Activated CD8-positive, alpha-beta T cell treated with anti-CD3 and anti-CD28 coated beads for 36 hours (primary cell): ENCODE measurements around the gene SEMA5B. TPM values are rescaled to one million over a fixed set of nuclear protein-coding genes. Genes with fewer than 3 reads are reported as not detected.
A peak's percentile ranks its signal among the peaks of the same experiment; 100 is the strongest.

Experiments used
- ATAC-seq: fragments of 200-7000 bp; cut with Tn5 transposase; one replicate; pipeline ENCODE4 v1.10.0; 2021; ENCODE audit warnings: mild to moderate bottlenecking, moderate library complexity
- CTCF ChIA-PET: fragments of 350-600 bp; sonication (Branson Sonifier 250); formaldehyde crosslinking; loops from one replicate; lab custom pipeline; 2021; ENCODE audit warnings: antibody characterized with exemption; lab: Charles Lee
- POLR2A ChIA-PET: fragments of 350-600 bp; sonication (Branson Sonifier 250); formaldehyde crosslinking; loops from one replicate; lab custom pipeline; 2021; ENCODE audit warnings: antibody characterized with exemption; lab: Charles Lee
- DNase-seq: peaks from one replicate; pipeline ENCODE4 v3.0.0-alpha.2; 2020
- H3K27ac Mint-ChIP-seq: one replicate; pipeline ENCODE4 v1.8.0; 2021; ENCODE audit warnings: mild to moderate bottlenecking, mixed read lengths
- H3K27me3 Mint-ChIP-seq: one replicate; pipeline ENCODE4 v1.8.0; 2021; ENCODE audit warnings: mixed read lengths
- H3K36me3 Mint-ChIP-seq: one replicate; pipeline ENCODE4 v1.8.0; 2021; ENCODE audit warnings: low read depth, mixed read lengths
- H3K4me1 Mint-ChIP-seq: one replicate; pipeline ENCODE4 v1.8.0; 2021; ENCODE audit warnings: low read depth, mixed read lengths
- H3K4me3 Mint-ChIP-seq: one replicate; pipeline ENCODE4 v1.8.0; 2021; ENCODE audit warnings: mild to moderate bottlenecking, moderate library complexity, mixed read lengths
- H3K9me3 Mint-ChIP-seq: one replicate; pipeline ENCODE4 v1.8.0; 2021; ENCODE audit warnings: mixed read lengths
- intact Hi-C: fragments of 100-400 bp; cut with micrococcal nuclease; formaldehyde crosslinking; loops from one replicate; pipeline ENCODE4 v1.10.0; 2022
- total RNA-seq, 2 experiments: library from RNA; stranded (reverse); gene quantifications; one replicate each; pipeline ENCODE4 v1.2.3, GENCODE V29; 2021
- TF ChIP-seq, protein P1 (sequence below): fragments of 200-600 bp; IDR thresholded peaks from one replicate; pipeline ENCODE4 v1.8.0; 2022; ENCODE audit warnings: antibody characterized with exemption, mild to moderate bottlenecking

Gene SEMA5B
- total RNA-seq, 2 experiments from 2014 or later: not detected

DNA sequence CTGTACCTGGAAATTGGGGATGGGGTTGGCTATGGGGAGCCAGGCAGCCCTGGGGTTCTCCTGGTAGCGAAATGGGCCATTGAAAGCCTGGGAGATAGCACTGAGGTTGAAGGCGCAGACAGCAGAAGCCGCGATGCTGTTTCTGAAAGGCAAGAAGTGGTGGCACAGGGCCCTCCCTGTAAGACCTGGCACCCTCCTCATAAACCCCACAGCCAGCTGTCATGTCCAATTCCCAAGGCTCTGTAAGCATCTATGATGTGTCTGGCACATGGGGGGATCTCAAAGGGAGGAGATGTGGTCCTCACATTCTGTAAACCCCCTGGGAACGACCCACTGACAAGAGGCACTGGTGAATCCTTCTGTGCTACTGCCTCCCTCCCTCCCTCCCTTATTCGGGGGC lies 104.0 kb downstream of the SEMA5B start:
- no peak for DNase-seq
- H3K27me3 Mint-ChIP-seq: peaks cover 10% of the 10 kb centered on the region
- no peak overlapping the region for H3K27ac Mint-ChIP-seq
- no peak for ATAC-seq
- no peaks in the 10 kb centered on the region for H3K36me3 Mint-ChIP-seq
- intact Hi-C loops: no loop called here
- no peak overlapping the region for H3K4me3 Mint-ChIP-seq
- TF ChIP-seq, protein P1, sequence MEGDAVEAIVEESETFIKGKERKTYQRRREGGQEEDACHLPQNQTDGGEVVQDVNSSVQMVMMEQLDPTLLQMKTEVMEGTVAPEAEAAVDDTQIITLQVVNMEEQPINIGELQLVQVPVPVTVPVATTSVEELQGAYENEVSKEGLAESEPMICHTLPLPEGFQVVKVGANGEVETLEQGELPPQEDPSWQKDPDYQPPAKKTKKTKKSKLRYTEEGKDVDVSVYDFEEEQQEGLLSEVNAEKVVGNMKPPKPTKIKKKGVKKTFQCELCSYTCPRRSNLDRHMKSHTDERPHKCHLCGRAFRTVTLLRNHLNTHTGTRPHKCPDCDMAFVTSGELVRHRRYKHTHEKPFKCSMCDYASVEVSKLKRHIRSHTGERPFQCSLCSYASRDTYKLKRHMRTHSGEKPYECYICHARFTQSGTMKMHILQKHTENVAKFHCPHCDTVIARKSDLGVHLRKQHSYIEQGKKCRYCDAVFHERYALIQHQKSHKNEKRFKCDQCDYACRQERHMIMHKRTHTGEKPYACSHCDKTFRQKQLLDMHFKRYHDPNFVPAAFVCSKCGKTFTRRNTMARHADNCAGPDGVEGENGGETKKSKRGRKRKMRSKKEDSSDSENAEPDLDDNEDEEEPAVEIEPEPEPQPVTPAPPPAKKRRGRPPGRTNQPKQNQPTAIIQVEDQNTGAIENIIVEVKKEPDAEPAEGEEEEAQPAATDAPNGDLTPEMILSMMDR: no peak
- ChIA-PET POLR2A (no interaction called here), CTCF (no interaction called here)
- no peaks in the 10 kb centered on the region for H3K9me3 Mint-ChIP-seq
- H3K4me1 Mint-ChIP-seq: peaks cover 2% of the 10 kb centered on the region

DNA sequence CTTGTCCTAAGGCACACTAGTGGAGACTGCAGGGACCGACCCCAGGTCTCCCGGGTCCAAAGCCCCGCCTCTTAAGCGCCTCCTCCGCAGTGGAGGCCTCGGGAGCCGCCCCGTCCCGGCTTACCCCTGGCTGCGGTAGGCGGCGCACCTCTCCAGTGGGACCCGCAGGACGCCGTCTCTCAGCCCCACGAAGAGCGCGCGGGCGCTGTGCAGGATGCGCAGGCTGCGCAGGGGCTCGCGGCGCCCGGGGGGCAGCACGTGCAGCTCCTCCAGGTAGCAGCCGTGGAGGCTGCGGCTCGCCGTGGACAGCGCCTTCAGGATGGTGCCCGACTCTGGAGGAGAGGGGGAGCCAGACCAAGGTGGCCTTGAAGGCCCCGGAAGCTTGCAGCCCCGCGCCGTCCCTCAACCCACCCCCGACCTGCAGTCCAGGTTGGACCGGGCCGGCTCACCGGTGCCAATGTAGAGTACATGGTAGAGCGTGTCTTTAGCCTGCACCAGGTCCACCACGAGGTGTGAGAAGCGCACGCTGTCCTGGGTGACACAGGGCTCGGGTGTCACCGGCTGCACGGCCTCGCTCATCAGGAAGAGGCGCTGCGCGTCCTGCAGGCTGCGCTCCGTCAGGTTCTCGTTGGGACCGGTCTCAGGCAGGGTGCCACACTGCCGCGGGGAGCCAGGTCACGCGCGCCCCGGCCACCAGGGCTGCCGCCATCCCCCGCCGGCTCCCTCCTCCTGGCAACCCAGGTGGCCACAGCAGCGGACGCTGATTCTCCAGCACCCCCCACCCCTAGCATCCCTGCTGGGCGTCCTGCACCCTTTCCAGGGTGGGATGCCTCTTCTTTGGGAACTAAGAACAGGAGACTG lies 105.5 kb downstream of the SEMA5B start:
- intact Hi-C loops: no loop called here
- no peaks in the 10 kb centered on the region for H3K9me3 Mint-ChIP-seq
- H3K36me3 Mint-ChIP-seq: no peaks in the 10 kb centered on the region
- H3K4me3 Mint-ChIP-seq: no peak overlapping the region
- ChIA-PET CTCF (interaction anchor here (1.3 to 1.7 kb wide), 3 partner anchors 15 to 167 kb away, joined by 3 to 4 read pairs (median 4); no protein-coding TSS in a partner anchor), POLR2A (no interaction called here)
- ATAC-seq: peak; percentile 91
- no peak overlapping the region for H3K27ac Mint-ChIP-seq
- peak; percentile 65 for DNase-seq
- H3K27me3 Mint-ChIP-seq: peaks cover 10% of the 10 kb centered on the region
- TF ChIP-seq, protein P1: no peak
- H3K4me1 Mint-ChIP-seq: peaks cover 2% of the 10 kb centered on the region

DNA sequence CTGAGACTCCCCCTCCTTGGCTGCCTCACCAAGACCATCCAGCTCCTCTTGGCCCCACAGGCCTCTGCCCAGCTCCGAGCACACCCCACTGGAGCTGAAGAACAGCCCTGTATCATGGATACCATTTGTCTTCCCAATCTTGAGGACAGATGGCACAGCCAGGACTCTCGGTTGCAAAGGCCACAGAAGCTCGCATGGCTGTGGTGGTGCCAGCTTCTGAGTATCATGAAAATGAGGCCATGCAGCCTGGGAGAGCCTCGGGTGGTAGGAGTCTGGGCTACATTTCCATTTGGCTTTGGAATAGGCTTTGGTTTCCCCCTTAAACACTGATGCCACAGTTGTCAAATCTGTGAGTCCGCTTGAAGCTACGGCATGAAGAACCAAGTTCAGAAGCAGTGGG lies 106.6 kb downstream of the SEMA5B start:
- Mint-ChIP-seq H3K9me3 (no peaks in the 10 kb centered on the region), H3K27me3 (peaks cover 10% of the 10 kb centered on the region), H3K4me1 (peaks cover 4% of the 10 kb centered on the region), H3K27ac (no peak overlapping the region), H3K36me3 (no peaks in the 10 kb centered on the region), H3K4me3 (no peak overlapping the region)
- DNase-seq (no peak), ATAC-seq (no peak)
- TF ChIP-seq, protein P1: no peak
- intact Hi-C loops: no loop called here
- CTCF ChIA-PET: interaction anchor here (0.8 to 1.7 kb wide), 5 partner anchors 16 to 166 kb away, joined by 3 to 4 read pairs (median 3); no protein-coding TSS in a partner anchor
- POLR2A ChIA-PET: interaction anchor here (0.9 kb wide), 1 partner anchor 19 kb away, joined by 3 read pairs; no protein-coding TSS in a partner anchor

DNA sequence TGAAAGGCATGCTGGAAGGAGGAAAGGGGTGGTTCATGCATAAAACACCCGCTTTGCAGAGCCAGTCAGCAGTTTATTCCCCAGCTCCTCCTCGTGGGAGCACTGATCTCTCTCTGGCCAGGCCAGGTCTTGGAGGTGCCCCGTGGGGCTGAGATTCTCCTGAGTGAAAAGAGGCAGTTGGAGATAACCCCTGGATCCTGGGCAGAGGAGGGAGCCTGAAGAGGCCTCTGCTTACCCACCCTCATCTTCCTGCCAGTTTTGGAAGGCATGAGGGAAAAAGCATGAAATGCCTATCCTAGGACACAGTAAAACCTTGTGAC lies 108.3 kb downstream of the SEMA5B start:
- TF ChIP-seq, protein P1: no peak
- Mint-ChIP-seq H3K4me3 (no peak overlapping the region), H3K4me1 (peaks cover 6% of the 10 kb centered on the region), H3K27ac (no peak overlapping the region), H3K27me3 (peaks cover 11% of the 10 kb centered on the region), H3K36me3 (no peaks in the 10 kb centered on the region), H3K9me3 (no peaks in the 10 kb centered on the region)
- ATAC-seq: no peak
- POLR2A ChIA-PET: no interaction called here
- CTCF ChIA-PET: no interaction called here
- DNase-seq: no peak
- intact Hi-C loops: no loop called here

DNA sequence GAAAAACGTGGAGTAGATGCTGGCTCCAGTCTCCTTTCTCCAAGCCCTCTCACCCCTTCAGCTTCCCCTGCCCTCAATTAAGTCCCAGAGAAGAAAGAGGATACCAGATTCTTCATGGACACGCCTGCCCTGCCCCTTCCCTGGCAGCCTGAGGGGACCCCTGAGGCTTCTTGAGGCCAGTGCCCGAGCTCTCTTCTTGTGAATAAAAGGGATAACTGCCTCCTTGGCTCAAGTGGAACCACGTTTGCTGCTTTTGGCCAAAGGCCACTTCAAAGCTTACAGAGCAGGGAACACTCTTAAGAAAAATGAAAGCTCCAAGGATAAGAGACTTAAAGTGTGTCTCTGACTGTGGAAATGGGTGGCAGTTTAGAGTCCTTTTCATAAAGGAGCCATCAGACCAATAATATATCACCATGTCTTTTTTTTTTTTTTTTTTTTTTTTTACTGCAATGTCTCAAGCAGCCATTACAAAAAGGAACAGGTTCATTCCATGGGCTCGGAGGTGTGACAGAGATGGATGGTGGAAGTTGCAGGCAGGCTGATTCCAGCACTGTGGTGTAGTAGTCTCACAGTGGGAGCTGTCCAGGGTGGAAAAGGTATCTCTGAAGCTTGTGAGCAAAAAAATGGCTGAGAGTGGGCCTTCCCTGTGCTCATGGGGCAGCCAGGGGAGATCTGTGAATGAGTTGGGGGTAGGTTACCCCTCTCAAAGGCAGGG lies 108.8 kb downstream of the SEMA5B start:
- no peak for ATAC-seq
- ChIA-PET CTCF (interaction anchor here (1.2 kb wide), 1 partner anchor 24 kb away, joined by 3 read pairs; no protein-coding TSS in a partner anchor), POLR2A (no interaction called here)
- Mint-ChIP-seq H3K9me3 (no peaks in the 10 kb centered on the region), H3K4me3 (no peak overlapping the region), H3K27ac (no peak overlapping the region), H3K36me3 (no peaks in the 10 kb centered on the region), H3K27me3 (peaks cover 15% of the 10 kb centered on the region), H3K4me1 (peaks cover 6% of the 10 kb centered on the region)
- DNase-seq: no peak
- TF ChIP-seq, protein P1: no peak
- intact Hi-C loops: no loop called here
